ENCODE data around the gene MFF.

MFF gene

GRCh38 chr2:227406177-227407031 lies 81.4 kb downstream of the MFF start:
- DNase-seq (ENCODE audit: low read depth in 3 of 3): no peak
